HT-29 (cell line): Measurements from ENCODE around the gene MAP3K7CL. TPM values are rescaled to one million over a fixed set of nuclear protein-coding genes. Genes with fewer than 3 reads are reported as not detected.
"Not testable (repeated sequence)": the region's sequence is repeated elsewhere in the genome, so short reads cannot be mapped to it uniquely, and the experiment has no call there.

Experiments used
- DNase-seq: peaks from one replicate; pipeline ENCODE4 v3.0.0-alpha.2; 2015; ENCODE audit warnings: low spot score
- total RNA-seq: library from RNA; depleted of rRNA; stranded (reverse); fragments of >200 nt; shearing (Covaris generic); gene quantifications from 2 replicates; pipeline ENCODE4 v1.2.3, GENCODE V29; 2014

MAP3K7CL gene
- total RNA-seq, 1 experiment from 2014 or later = 1.9 TPM

- no peak for DNase-seq
Measured at GRCh38 chr21:29133241-29133640, 2.8 kb downstream of the MAP3K7CL start.

- DNase-seq = no peak
Measured at GRCh38 chr21:29133796-29134195, 3.4 kb downstream of the MAP3K7CL start.

- DNase-seq = no peak
Measured at GRCh38 chr21:29135481-29135880, 5.0 kb downstream of the MAP3K7CL start.

GRCh38 chr21:29136033-29136432 lies 5.6 kb downstream of the MAP3K7CL start:
- DNase-seq = no peak

- DNase-seq = no peak
Measured at GRCh38 chr21:29144736-29145353, 14.4 kb downstream of the MAP3K7CL start.

- DNase-seq = no peak
Measured at GRCh38 chr21:29145354-29145782, 14.9 kb downstream of the MAP3K7CL start.

GRCh38 chr21:29145852-29146453 lies 15.5 kb downstream of the MAP3K7CL start:
- DNase-seq = no peak

- DNase-seq = no peak
Measured at GRCh38 chr21:29146726-29147125, 16.3 kb downstream of the MAP3K7CL start.

- no peak for DNase-seq
Measured at GRCh38 chr21:29148530-29148929, 18.1 kb downstream of the MAP3K7CL start.

GRCh38 chr21:29149808-29150425 lies 19.5 kb downstream of the MAP3K7CL start:
- no peak for DNase-seq

- no peak for DNase-seq
Measured at GRCh38 chr21:29151931-29152330, 21.5 kb downstream of the MAP3K7CL start.

- no peak for DNase-seq
Measured at GRCh38 chr21:29152916-29153315, 22.5 kb downstream of the MAP3K7CL start.

GRCh38 chr21:29154270-29154669 lies 23.8 kb downstream of the MAP3K7CL start:
- DNase-seq = no peak

GRCh38 chr21:29155118-29155932 lies 24.9 kb downstream of the MAP3K7CL start:
- DNase-seq = no peak

GRCh38 chr21:29155933-29156260 lies 25.5 kb downstream of the MAP3K7CL start:
- DNase-seq = no peak

GRCh38 chr21:29157080-29157479 lies 26.6 kb downstream of the MAP3K7CL start:
- no peak for DNase-seq

- DNase-seq = no peak
Measured at GRCh38 chr21:29159842-29160241, 29.4 kb downstream of the MAP3K7CL start.

- DNase-seq = not testable (repeated sequence)
Measured at GRCh38 chr21:29162825-29163224, 32.4 kb downstream of the MAP3K7CL start.

GRCh38 chr21:29163341-29164115 lies 33.1 kb downstream of the MAP3K7CL start:
- no peak for DNase-seq

GRCh38 chr21:29164323-29164942 lies 34.0 kb downstream of the MAP3K7CL start:
- peak; percentile 68 for DNase-seq

GRCh38 chr21:29166323-29166722 lies 35.9 kb downstream of the MAP3K7CL start:
- DNase-seq = no peak
